GM12801 (cell line): Measurements from ENCODE around the gene B9D1.

Experiments used
- CTCF ChIP-seq: IDR thresholded peaks from one replicate; pipeline ENCODE4 v1.5.1; 2011; ENCODE audit warnings: control low read depth; ENCODE audit not compliant: insufficient read length; ENCODE audit errors: extremely low read depth

Gene B9D1

GRCh38 chr17:19301274-19301951 lies 61.1 kb downstream of the B9D1 start:
- TF ChIP-seq CTCF = no peak

GRCh38 chr17:19299866-19300265 lies 62.7 kb downstream of the B9D1 start:
- TF ChIP-seq CTCF = no peak

GRCh38 chr17:19299214-19299747 lies 63.2 kb downstream of the B9D1 start:
- no peak for TF ChIP-seq CTCF

- TF ChIP-seq CTCF = no peak
Measured at GRCh38 chr17:19298569-19299213, 63.8 kb downstream of the B9D1 start.

- no peak for TF ChIP-seq CTCF
Measured at GRCh38 chr17:19296786-19297778, 65.4 kb downstream of the B9D1 start.

- TF ChIP-seq CTCF = no peak
Measured at GRCh38 chr17:19295473-19296135, 66.9 kb downstream of the B9D1 start.
